H9 (cell line): ENCODE data around the gene ADAMTS6. TPM values are rescaled to one million over a fixed set of nuclear protein-coding genes. Genes with fewer than 3 reads are reported as not detected.

Experiments used
- DNase-seq: peaks from one replicate; pipeline ENCODE4 v3.0.0-alpha.2; 2017
- H2AFZ ChIP-seq: one replicate; pipeline ENCODE4 v1.6.1; 2013; ENCODE audit warnings: mild to moderate bottlenecking, low read length, control low read depth, moderate library complexity
- H2AK5ac ChIP-seq: 2 replicates; pipeline ENCODE4 v1.6.1; 2013; ENCODE audit warnings: low read length, control low read depth, mixed read lengths; ENCODE audit not compliant: insufficient read length
- H2BK120ac ChIP-seq: one replicate; pipeline ENCODE4 v1.6.1; 2013; ENCODE audit warnings: low read depth, mild to moderate bottlenecking, low read length, control low read depth, inconsistent platforms; ENCODE audit not compliant: poor library complexity, severe bottlenecking
- H2BK12ac ChIP-seq: 2 replicates; pipeline ENCODE4 v1.6.1; 2013; ENCODE audit warnings: low read length, control low read depth, mixed read lengths, low read depth; ENCODE audit not compliant: insufficient read length
- H2BK15ac ChIP-seq: 2 replicates; pipeline ENCODE4 v1.6.1; 2013; ENCODE audit warnings: low read depth, low read length, control low read depth
- H2BK20ac ChIP-seq: one replicate; pipeline ENCODE4 v1.6.1; 2013; ENCODE audit warnings: low read depth, mild to moderate bottlenecking, low read length, control low read depth, inconsistent platforms; ENCODE audit not compliant: poor library complexity, severe bottlenecking
- H2BK5ac ChIP-seq: 2 replicates; pipeline ENCODE4 v1.6.1; 2013; ENCODE audit warnings: low read length, control low read depth, mixed read lengths; ENCODE audit not compliant: insufficient read length
- H3K14ac ChIP-seq: 2 replicates; pipeline ENCODE4 v1.6.1; 2013; ENCODE audit warnings: low read length, control low read depth; ENCODE audit not compliant: insufficient read depth
- H3K18ac ChIP-seq: 2 replicates; pipeline ENCODE4 v1.6.1; 2013; ENCODE audit warnings: low read depth, mild to moderate bottlenecking, mixed read lengths, low read length, control low read depth; ENCODE audit not compliant: insufficient read length
- H3K23ac ChIP-seq: 2 replicates; pipeline ENCODE4 v1.6.1; 2013; ENCODE audit warnings: low read length, control low read depth, mixed read lengths, low read depth; ENCODE audit not compliant: insufficient read length
- H3K23me2 ChIP-seq: 2 replicates; pipeline ENCODE4 v1.6.1; 2013; ENCODE audit warnings: low read depth, mild to moderate bottlenecking, mixed read lengths, low read length, control low read depth; ENCODE audit not compliant: insufficient read length, poor library complexity, severe bottlenecking
- H3K27ac ChIP-seq: 2 replicates; pipeline ENCODE4 v1.5.1; 2013; ENCODE audit warnings: low read length, control low read depth, mixed read lengths, low read depth; ENCODE audit not compliant: insufficient read length
- H3K27me3 ChIP-seq: 2 replicates; pipeline ENCODE4 v1.6.1; 2013; ENCODE audit warnings: low read length, control low read depth, inconsistent platforms; ENCODE audit not compliant: insufficient read depth
- H3K4ac ChIP-seq: 2 replicates; pipeline ENCODE4 v1.6.1; 2013; ENCODE audit warnings: low read depth, mild to moderate bottlenecking, control low read depth, inconsistent platforms, low read length, moderate library complexity
- H3K4me1 ChIP-seq: 2 replicates; pipeline ENCODE4 v1.6.1; 2013; ENCODE audit warnings: low read length, control low read depth, inconsistent platforms; ENCODE audit not compliant: insufficient read depth
- H3K4me2 ChIP-seq: 2 replicates; pipeline ENCODE4 v1.6.1; 2013; ENCODE audit warnings: low read length, control low read depth, mixed read lengths; ENCODE audit not compliant: insufficient read length, insufficient read depth
- H3K56ac ChIP-seq: 2 replicates; pipeline ENCODE4 v1.6.1; 2013; ENCODE audit warnings: low read depth, mild to moderate bottlenecking, mixed read lengths, low read length, control low read depth; ENCODE audit not compliant: insufficient read length
- H3K79me1 ChIP-seq: 2 replicates; pipeline ENCODE4 v1.6.1; 2013; ENCODE audit warnings: low read depth, mild to moderate bottlenecking, moderate library complexity, low read length, control low read depth, inconsistent platforms; ENCODE audit not compliant: insufficient read depth, poor library complexity, severe bottlenecking
- H3K79me2 ChIP-seq: 2 replicates; pipeline ENCODE4 v1.6.1; 2013; ENCODE audit warnings: low read length, control low read depth, inconsistent platforms; ENCODE audit not compliant: insufficient read depth
- H3K9ac ChIP-seq: 2 replicates; pipeline ENCODE4 v1.6.1; 2013; ENCODE audit warnings: low read length, control low read depth, mixed read lengths; ENCODE audit not compliant: insufficient read length; ENCODE audit errors: extremely low read depth
- H3K9me3 ChIP-seq: one replicate; pipeline ENCODE4 v1.6.1; 2013; ENCODE audit warnings: low read depth, low read length, inconsistent platforms; ENCODE audit not compliant: control insufficient read depth
- H3T11ph ChIP-seq: one replicate; pipeline ENCODE4 v1.6.1; 2013; ENCODE audit warnings: mild to moderate bottlenecking, low read length, control low read depth, inconsistent platforms
- H4K20me1 ChIP-seq: one replicate; pipeline ENCODE4 v1.6.1; 2013; ENCODE audit not compliant: control insufficient read depth, insufficient read length, insufficient read depth
- H4K5ac ChIP-seq: 2 replicates; pipeline ENCODE4 v1.6.1; 2013; ENCODE audit warnings: low read depth, mild to moderate bottlenecking, mixed read lengths, low read length, control low read depth; ENCODE audit not compliant: insufficient read length
- H4K8ac ChIP-seq: replicated peaks from 2 replicates; pipeline ENCODE4 v1.6.1; 2013; ENCODE audit warnings: low read length, control low read depth, mixed read lengths, low read depth; ENCODE audit not compliant: insufficient read length
- H4K91ac ChIP-seq: 2 replicates; pipeline ENCODE4 v1.6.1; 2013; ENCODE audit warnings: low read depth, mild to moderate bottlenecking, moderate library complexity, mixed read lengths, low read length, control low read depth; ENCODE audit not compliant: insufficient read length
- H3K27ac Mint-ChIP-seq, 3 experiments: 2 replicates in 2 of 3; 3 replicates in 1 of 3; pipeline ENCODE4 v1.8.0; 2020 to 2021; ENCODE audit warnings: mixed read lengths in 3 of 3, mild to moderate bottlenecking in 1 of 3, moderate library complexity in 1 of 3
- H3K27me3 Mint-ChIP-seq: 2 replicates; pipeline ENCODE4 v1.8.0; 2021; ENCODE audit warnings: low read depth, mild to moderate bottlenecking, moderate library complexity, mixed read lengths
- H3K36me3 Mint-ChIP-seq, 3 experiments: 2 replicates in 2 of 3; 3 replicates in 1 of 3; pipeline ENCODE4 v1.8.0; 2020 to 2021; ENCODE audit warnings: low read depth in 3 of 3, mixed read lengths in 3 of 3; ENCODE audit not compliant: insufficient read depth in 1 of 3
- H3K4me1 Mint-ChIP-seq, 2 experiments: 2 replicates each; pipeline ENCODE4 v1.8.0; 2020; ENCODE audit warnings: mixed read lengths in 2 of 2
- H3K4me3 Mint-ChIP-seq, 2 experiments: 2 replicates in 1 of 2; 3 replicates in 1 of 2; pipeline ENCODE4 v1.8.0; 2020 to 2021; ENCODE audit warnings: mild to moderate bottlenecking in 2 of 2, mixed read lengths in 2 of 2, moderate library complexity in 1 of 2
- H3K9me3 Mint-ChIP-seq, 2 experiments: 2 replicates in 1 of 2; 3 replicates in 1 of 2; pipeline ENCODE4 v1.8.0; 2020; ENCODE audit warnings: mild to moderate bottlenecking in 2 of 2, mixed read lengths in 2 of 2, moderate library complexity in 1 of 2
- WGBS: extraction: QIAGEN DNeasy Blood & Tissue Kit; methylation state at CpG from one replicate; pipeline ENCODE4 v1.1.7; 2013; ENCODE audit warnings: missing lambda C conversion rate, low lambda C conversion rate, mixed read lengths; ENCODE audit not compliant: insufficient read length; ENCODE audit errors: extremely low coverage; 5-methylcytosine and 5-hydroxymethylcytosine counted together
- total RNA-seq: library from RNA; stranded (reverse); gene quantifications from 2 replicates; pipeline ENCODE4 v1.2.1, GENCODE V29; 2021
- TF ChIP-seq, protein P1 (sequence below): fragments of 200-600 bp; sonication (generic); conservative IDR thresholded peaks from 3 replicates; pipeline ENCODE4 v1.8.0; 2021; ENCODE audit warnings: antibody characterized with exemption, mild to moderate bottlenecking

The ADAMTS6 gene
- total RNA-seq, 1 experiment from 2014 or later, result 0.33 TPM

DNA sequence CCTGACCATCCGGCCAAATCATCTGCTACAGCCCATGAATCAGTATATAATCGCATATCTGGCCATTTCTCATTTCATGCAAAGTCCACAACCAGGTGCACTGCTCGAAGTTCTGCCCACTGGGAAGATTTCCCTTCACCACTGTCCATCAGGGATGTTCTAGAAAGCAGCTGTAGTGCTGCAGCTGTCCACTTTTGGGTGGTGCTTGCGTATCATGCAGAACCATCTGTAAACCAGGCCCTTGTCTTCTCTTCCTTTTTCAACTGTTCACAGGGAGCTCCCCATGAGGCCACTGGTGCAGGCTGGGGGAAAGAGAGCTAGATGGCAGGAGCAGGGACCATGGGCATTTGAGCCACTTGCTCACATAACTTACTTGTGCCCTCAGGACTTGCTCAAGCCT, 7.4 kb upstream of the ADAMTS6 start:
- Histone ChIP-seq H2BK120ac (no peak overlapping the region), H2BK20ac (no peak overlapping the region), H3K14ac (no peak overlapping the region), H3T11ph (no peak overlapping the region), H3K79me2 (no peaks in the 10 kb centered on the region), H3K9me3 (no peaks in the 10 kb centered on the region), H2BK5ac (no peak overlapping the region), H3K4me1 (no peaks in the 10 kb centered on the region), H3K27ac (no peak overlapping the region), H3K27me3 (no peaks in the 10 kb centered on the region), H3K56ac (no peak overlapping the region), H4K91ac (no peak overlapping the region), H3K4ac (no peak overlapping the region), H3K79me1 (no peaks in the 10 kb centered on the region), H3K23ac (no peak overlapping the region), H3K9ac (no peak overlapping the region), H3K23me2 (no peaks in the 10 kb centered on the region), H2BK12ac (no peak overlapping the region), H2AK5ac (no peak overlapping the region), H3K18ac (no peak overlapping the region), H4K5ac (no peak overlapping the region), H2AFZ (no peak overlapping the region), H4K20me1 (no peaks in the 10 kb centered on the region), H4K8ac (no peak overlapping the region), H3K4me2 (no peak overlapping the region), H2BK15ac (no peak overlapping the region)
- no CpG with 5 or more reads among the region's 4 CpGs for WGBS
- TF ChIP-seq, protein P1, sequence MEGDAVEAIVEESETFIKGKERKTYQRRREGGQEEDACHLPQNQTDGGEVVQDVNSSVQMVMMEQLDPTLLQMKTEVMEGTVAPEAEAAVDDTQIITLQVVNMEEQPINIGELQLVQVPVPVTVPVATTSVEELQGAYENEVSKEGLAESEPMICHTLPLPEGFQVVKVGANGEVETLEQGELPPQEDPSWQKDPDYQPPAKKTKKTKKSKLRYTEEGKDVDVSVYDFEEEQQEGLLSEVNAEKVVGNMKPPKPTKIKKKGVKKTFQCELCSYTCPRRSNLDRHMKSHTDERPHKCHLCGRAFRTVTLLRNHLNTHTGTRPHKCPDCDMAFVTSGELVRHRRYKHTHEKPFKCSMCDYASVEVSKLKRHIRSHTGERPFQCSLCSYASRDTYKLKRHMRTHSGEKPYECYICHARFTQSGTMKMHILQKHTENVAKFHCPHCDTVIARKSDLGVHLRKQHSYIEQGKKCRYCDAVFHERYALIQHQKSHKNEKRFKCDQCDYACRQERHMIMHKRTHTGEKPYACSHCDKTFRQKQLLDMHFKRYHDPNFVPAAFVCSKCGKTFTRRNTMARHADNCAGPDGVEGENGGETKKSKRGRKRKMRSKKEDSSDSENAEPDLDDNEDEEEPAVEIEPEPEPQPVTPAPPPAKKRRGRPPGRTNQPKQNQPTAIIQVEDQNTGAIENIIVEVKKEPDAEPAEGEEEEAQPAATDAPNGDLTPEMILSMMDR, result no peak
- H3K36me3 Mint-ChIP-seq, result no peaks in the 10 kb centered on the region; a peak in 1 of 7 replicates
- H3K4me3 Mint-ChIP-seq, result no peak overlapping the region
- DNase-seq, result no peak
- no peaks in the 10 kb centered on the region for H3K4me1 Mint-ChIP-seq
- H3K27ac Mint-ChIP-seq, result no peak overlapping the region
- H3K9me3 Mint-ChIP-seq, result no peaks in the 10 kb centered on the region; a peak in 2 of 5 replicates
- no peaks in the 10 kb centered on the region for H3K27me3 Mint-ChIP-seq
